ENCODE measurements around the gene FNDC7. TPM values are rescaled to one million over a fixed set of nuclear protein-coding genes. Genes with fewer than 3 reads are reported as not detected.
"Not testable (repeated sequence)": the region's sequence is repeated elsewhere in the genome, so short reads cannot be mapped to it uniquely, and the experiment has no call there.

Gene FNDC7
- total and polyA plus RNA-seq, 7 donors, result not detected

DNA sequence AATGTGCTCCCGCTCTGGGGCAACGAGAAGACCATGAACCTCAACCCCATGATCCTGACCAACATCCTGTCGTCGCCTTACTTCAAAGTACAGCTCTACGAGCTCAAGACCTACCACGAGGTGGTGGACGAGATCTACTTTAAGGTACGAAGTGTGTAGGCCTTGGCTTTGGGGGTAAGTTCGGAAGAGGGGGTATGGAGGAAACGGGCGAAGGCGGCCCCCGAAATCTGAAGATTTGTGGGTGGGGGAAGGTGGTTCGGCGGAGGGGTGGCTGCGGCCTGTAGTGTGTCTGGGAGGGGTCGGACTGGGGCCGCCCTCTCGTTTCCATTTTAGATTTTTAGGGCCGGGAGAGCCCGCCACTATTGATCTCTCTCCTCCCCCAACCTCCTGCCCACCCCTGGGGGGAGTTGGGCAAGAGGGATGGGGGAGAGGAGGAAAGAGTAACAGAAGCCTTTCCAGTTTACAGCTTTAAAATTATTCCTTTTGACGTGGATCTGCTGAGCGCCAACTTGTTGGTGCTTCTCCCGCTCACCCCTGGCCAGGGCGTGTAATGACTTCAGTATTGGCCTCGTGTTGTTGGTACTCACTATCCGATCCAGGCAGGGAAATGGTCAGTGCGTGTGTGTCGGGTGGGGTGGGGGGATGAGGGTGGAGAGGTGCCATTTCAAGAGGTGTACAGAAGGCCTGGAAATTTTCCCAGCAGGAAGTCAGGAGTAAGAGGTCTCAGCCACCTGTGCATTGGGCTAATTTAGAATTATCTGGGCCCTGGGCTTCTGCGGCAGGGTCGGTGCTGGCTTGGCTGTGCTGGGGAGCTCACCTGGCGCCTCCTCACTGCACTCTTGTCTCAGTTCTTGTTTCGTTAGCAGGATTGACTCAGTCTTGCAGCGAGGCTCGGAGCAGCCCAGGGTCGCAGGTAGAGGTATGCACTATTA lies 19.7 kb upstream of the FNDC7 start:
- intact Hi-C loops (cut with DNase I), result loop anchor here (1.0 to 10.0 kb wide), 2 partner anchors 54 to 202 kb away; no protein-coding TSS in a partner anchor
- peaks cover 8 to 26% (median 19%) of the 10 kb centered on the region in 4 donors for H3K36me3 ChIP-seq
- peaks cover 0 to 35% (median 33%) of the 10 kb centered on the region in 4 donors for H3K4me1 ChIP-seq
- peak overlapping the region; percentile 84 to 88 (median 86) for H3K4me3 ChIP-seq
- DNase-seq, result peak; percentile 76
- H3K9me3 ChIP-seq, result no peaks in the 10 kb centered on the region
- 0% methylated on average over 36 of the region's 36 CpGs for WGBS, 2 donors
- no peak for TF ChIP-seq POLR2AphosphoS5 (IDR thresholded peaks at IDR 0.05)
- no peak for TF ChIP-seq EP300 (IDR thresholded peaks at IDR 0.05)
- TF ChIP-seq, protein P1, sequence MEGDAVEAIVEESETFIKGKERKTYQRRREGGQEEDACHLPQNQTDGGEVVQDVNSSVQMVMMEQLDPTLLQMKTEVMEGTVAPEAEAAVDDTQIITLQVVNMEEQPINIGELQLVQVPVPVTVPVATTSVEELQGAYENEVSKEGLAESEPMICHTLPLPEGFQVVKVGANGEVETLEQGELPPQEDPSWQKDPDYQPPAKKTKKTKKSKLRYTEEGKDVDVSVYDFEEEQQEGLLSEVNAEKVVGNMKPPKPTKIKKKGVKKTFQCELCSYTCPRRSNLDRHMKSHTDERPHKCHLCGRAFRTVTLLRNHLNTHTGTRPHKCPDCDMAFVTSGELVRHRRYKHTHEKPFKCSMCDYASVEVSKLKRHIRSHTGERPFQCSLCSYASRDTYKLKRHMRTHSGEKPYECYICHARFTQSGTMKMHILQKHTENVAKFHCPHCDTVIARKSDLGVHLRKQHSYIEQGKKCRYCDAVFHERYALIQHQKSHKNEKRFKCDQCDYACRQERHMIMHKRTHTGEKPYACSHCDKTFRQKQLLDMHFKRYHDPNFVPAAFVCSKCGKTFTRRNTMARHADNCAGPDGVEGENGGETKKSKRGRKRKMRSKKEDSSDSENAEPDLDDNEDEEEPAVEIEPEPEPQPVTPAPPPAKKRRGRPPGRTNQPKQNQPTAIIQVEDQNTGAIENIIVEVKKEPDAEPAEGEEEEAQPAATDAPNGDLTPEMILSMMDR (IDR thresholded peaks at IDR 0.05), result no peak
- no peak for TF ChIP-seq POLR2A (IDR thresholded peaks at IDR 0.05)
- peak overlapping the region; percentile 96 to 98 (median 97) for H3K27ac ChIP-seq
- no peaks in the 10 kb centered on the region for H3K27me3 ChIP-seq

DNA sequence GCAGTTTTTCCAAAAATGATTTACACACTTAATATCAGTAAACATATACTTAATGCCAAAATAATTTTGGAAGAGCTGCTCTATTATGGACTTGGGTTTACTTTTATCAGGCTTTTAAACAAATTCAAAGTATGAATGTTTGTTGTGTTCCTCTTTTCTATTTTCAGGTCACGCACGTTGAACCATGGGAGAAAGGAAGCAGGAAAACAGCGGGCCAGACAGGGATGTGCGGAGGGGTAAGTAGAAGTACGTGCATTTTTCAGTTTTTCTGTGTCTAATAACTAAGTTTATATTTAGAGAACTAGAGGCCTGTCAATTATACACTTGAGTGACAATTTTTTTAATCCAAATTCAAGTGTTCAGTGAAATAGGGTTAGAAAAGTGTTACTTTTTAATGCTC lies 17.2 kb upstream of the FNDC7 start:
- Histone ChIP-seq H3K9me3 (no peaks in the 10 kb centered on the region), H3K27ac (no peak overlapping the region), H3K4me3 (no peak overlapping the region), H3K4me1 (peaks cover 0 to 35% (median 33%) of the 10 kb centered on the region in 4 donors), H3K27me3 (no peaks in the 10 kb centered on the region), H3K36me3 (peaks cover 19 to 52% (median 39%) of the 10 kb centered on the region in 4 donors)
- TF ChIP-seq POLR2A (IDR thresholded peaks at IDR 0.05) (no peak), EP300 (IDR thresholded peaks at IDR 0.05) (no peak), POLR2AphosphoS5 (IDR thresholded peaks at IDR 0.05) (no peak)
- TF ChIP-seq, protein P1 (IDR thresholded peaks at IDR 0.05), result no peak
- intact Hi-C loops (cut with DNase I), result loop anchor here (10.0 kb wide), 1 partner anchor 199 kb away; no protein-coding TSS in a partner anchor
- no peak for DNase-seq
- WGBS, 2 donors, result 59 to 73% methylated on average over 5 of the region's 5 CpGs

DNA sequence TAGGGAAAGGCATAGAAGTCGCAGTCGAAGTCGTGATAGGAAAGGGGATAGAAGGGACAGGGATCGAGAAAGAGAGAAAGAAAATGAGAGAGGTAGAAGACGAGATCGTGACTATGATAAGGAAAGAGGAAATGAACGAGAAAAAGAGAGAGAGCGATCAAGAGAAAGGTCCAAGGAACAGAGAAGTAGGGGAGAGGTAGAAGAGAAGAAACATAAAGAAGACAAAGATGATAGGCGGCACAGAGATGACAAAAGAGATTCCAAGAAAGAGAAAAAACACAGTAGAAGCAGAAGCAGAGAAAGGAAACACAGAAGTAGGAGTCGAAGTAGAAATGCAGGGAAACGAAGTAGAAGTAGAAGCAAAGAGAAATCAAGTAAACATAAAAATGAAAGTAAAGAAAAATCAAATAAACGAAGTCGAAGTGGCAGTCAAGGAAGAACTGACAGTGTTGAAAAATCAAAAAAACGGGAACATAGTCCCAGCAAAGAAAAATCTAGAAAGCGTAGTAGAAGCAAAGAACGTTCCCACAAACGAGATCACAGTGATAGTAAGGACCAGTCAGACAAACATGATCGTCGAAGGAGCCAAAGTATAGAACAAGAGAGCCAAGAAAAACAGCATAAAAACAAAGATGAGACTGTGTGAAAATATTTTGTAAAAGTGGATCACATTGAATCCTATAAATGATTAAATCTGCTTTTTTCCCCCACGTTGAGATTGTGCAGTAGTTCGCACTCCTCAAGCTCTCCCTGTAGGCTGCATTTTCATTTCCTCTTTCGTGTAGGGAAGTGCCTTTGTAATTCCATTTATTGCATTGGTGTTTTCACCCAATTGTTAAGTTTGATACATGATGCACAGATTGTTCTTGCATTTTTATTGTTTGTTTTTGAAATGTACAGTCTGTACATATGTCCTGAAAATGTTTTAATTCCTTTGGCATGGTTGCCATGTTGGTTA lies 13.1 kb upstream of the FNDC7 start:
- intact Hi-C loops (cut with DNase I), result loop anchor here (10.0 kb wide), 1 partner anchor 195 kb away; no protein-coding TSS in a partner anchor
- H3K36me3 ChIP-seq, result peaks cover 19 to 66% (median 42%) of the 10 kb centered on the region in 4 donors
- 85 to 86% methylated on average over 22 of the region's 22 CpGs for WGBS, 2 donors
- H3K4me3 ChIP-seq, result no peak overlapping the region
- H3K27ac ChIP-seq, result no peak overlapping the region
- DNase-seq, result no peak
- H3K9me3 ChIP-seq, result no peaks in the 10 kb centered on the region
- H3K4me1 ChIP-seq, result peaks cover 0 to 17% (median 16%) of the 10 kb centered on the region in 4 donors
- no peaks in the 10 kb centered on the region for H3K27me3 ChIP-seq
- TF ChIP-seq EP300 (IDR thresholded peaks at IDR 0.05) (no peak), POLR2AphosphoS5 (IDR thresholded peaks at IDR 0.05) (no peak), POLR2A (IDR thresholded peaks at IDR 0.05) (no peak)
- TF ChIP-seq, protein P1 (IDR thresholded peaks at IDR 0.05), result no peak

DNA sequence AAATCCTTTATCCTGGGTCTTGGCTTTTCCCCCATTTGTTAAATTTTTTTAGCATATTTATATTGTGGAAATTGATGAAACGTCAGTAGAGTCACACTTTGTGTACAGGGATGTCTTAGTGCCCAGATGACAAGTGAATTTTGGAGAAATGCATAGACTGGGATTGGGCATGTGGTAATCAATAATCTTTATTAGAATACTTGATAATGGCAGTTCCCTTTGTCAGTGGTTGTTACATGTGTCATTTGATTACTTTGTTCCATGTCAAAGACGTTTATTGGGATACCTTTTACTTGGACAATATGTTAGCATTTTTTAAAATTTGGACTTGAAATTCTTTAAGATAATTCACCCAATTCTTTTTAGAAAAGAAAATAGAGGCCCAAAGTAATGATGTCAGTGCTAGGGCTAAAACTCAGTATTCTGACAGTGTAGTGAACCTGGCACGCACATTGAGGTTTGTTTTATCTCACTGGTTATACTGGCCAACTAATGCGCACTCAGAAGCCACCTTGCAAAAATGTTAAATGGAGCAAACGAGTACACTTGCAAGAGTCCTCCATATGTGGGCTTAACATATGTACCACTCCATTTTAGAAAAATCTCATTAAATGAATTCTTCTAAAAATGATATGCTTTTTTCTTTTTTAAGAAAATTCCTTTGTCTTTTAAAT lies 11.4 kb upstream of the FNDC7 start:
- Histone ChIP-seq H3K4me1 (peaks cover 0 to 13% (median 10%) of the 10 kb centered on the region in 4 donors), H3K36me3 (peaks cover 19 to 56% (median 38%) of the 10 kb centered on the region in 4 donors), H3K27ac (no peak overlapping the region), H3K27me3 (no peaks in the 10 kb centered on the region), H3K4me3 (no peak overlapping the region), H3K9me3 (no peaks in the 10 kb centered on the region)
- WGBS, 2 donors, result 84 to 91% methylated on average over 5 of the region's 5 CpGs
- TF ChIP-seq POLR2AphosphoS5 (IDR thresholded peaks at IDR 0.05) (no peak), POLR2A (IDR thresholded peaks at IDR 0.05) (no peak), EP300 (IDR thresholded peaks at IDR 0.05) (no peak)
- TF ChIP-seq, protein P1 (IDR thresholded peaks at IDR 0.05), result no peak
- DNase-seq, result no peak
- intact Hi-C loops (cut with DNase I), result no loop called here

DNA sequence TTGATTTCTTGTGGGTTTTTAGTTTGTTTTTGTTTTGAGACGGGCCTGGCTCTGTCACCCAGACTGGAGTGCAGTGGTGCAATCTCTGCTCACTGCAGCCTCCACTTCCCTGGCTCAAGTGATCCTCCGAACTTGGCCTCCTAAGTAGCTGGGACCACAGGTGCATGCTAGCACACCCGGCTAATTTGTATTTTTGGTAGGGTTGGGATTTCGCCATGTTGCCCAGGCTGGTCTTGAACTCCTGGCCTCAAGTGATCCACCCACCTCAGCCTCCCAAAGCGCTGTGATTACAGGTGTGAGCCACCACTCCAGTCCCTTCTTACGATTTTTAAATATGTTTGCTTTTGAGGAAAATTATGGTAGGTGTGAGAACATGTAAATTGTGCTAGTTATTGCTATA lies 10.6 kb upstream of the FNDC7 start:
- H3K27ac ChIP-seq; H3K4me3 ChIP-seq; intact Hi-C loops (cut with DNase I); DNase-seq; H3K27me3 ChIP-seq; H3K9me3 ChIP-seq: not testable (repeated sequence)
- Histone ChIP-seq H3K36me3 (peaks cover 15 to 48% (median 30%) of the 10 kb centered on the region in 4 donors), H3K4me1 (peaks cover 0 to 13% (median 10%) of the 10 kb centered on the region in 4 donors)
- WGBS, 2 donors, result 92 to 95% methylated on average over 6 of the region's 6 CpGs
